H1 (cell line): ENCODE data around the gene TBC1D22A. TPM values are rescaled to one million over a fixed set of nuclear protein-coding genes. Genes with fewer than 3 reads are reported as not detected.

Experiments
- CTCF ChIA-PET: fragments of 300-600 bp; sonication (Branson Sonifier 250); formaldehyde crosslinking; loops from one replicate; lab custom pipeline; 2021; ENCODE audit not compliant: partially characterized antibody; lab: Charles Lee
- POLR2A ChIA-PET: fragments of 300-600 bp; sonication (Branson Sonifier 250); formaldehyde crosslinking; loops from one replicate; lab custom pipeline; 2021; ENCODE audit warnings: inconsistent platforms; ENCODE audit not compliant: partially characterized antibody; lab: Charles Lee
- DNase-seq, 2 experiments: peaks; one replicate each; pipeline versions ENCODE4 v3.0.0 to v3.0.0-alpha.2; 2010 to 2022; ENCODE audit warnings: low spot score in 2 of 2, low read depth in 1 of 2, mixed read lengths in 1 of 2
- FAIRE-seq: peaks from 2 replicates; lab custom pipeline; 2011; peaks lifted over from hg19 to GRCh38; lab: Jason Lieb, UNC
- H2AFZ ChIP-seq: 2 replicates; pipeline ENCODE4 v1.8.1; 2012; ENCODE audit warnings: low read length, inconsistent platforms
- H2AK5ac ChIP-seq: 2 replicates; pipeline ENCODE4 v1.6.1; 2013; ENCODE audit warnings: low read depth, low read length
- H2BK120ac ChIP-seq: replicated peaks from 2 replicates; pipeline ENCODE3; 2013; ENCODE audit warnings: low read depth, low read length, inconsistent platforms
- H2BK12ac ChIP-seq: 2 replicates; pipeline ENCODE4 v1.6.1; 2013; ENCODE audit warnings: low read depth, low read length
- H2BK15ac ChIP-seq: 2 replicates; pipeline ENCODE4 v1.6.1; 2013; ENCODE audit warnings: low read length
- H2BK20ac ChIP-seq: 2 replicates; pipeline ENCODE4 v1.6.1; 2013; ENCODE audit warnings: low read length
- H2BK5ac ChIP-seq: 2 replicates; pipeline ENCODE4 v1.6.1; 2013; ENCODE audit warnings: low read depth, low read length
- H3K14ac ChIP-seq: 2 replicates; pipeline ENCODE4 v1.6.1; 2013; ENCODE audit warnings: inconsistent platforms; ENCODE audit not compliant: insufficient read length
- H3K18ac ChIP-seq: 2 replicates; pipeline ENCODE4 v1.6.1; 2013; ENCODE audit warnings: low read length; ENCODE audit errors: extremely low read depth
- H3K23ac ChIP-seq: 2 replicates; pipeline ENCODE4 v1.6.1; 2013; ENCODE audit warnings: inconsistent platforms; ENCODE audit not compliant: insufficient read length
- H3K23me2 ChIP-seq: 2 replicates; pipeline ENCODE4 v1.6.1; 2013; ENCODE audit warnings: low read depth, low read length
- H3K27ac ChIP-seq: 2 replicates; pipeline ENCODE4 v1.6.1; 2011; ENCODE audit warnings: low read depth, low read length, inconsistent platforms
- H3K27me3 ChIP-seq, 4 experiments: replicated peaks in 1 of 4; 1 replicate in 1 of 4; 2 replicates in 3 of 4; pipeline versions ENCODE4 v1.6.1 to v1.8.1; 2011 to 2013; ENCODE audit warnings: low read length in 3 of 4, mild to moderate bottlenecking in 3 of 4, inconsistent platforms in 2 of 4, mixed read lengths in 2 of 4, moderate library complexity in 1 of 4; ENCODE audit not compliant: control insufficient read depth in 3 of 4, insufficient read depth in 3 of 4; ENCODE audit errors: extremely low read depth in 1 of 4
- H3K36me3 ChIP-seq, 4 experiments: 2 replicates each; pipeline versions ENCODE4 v1.6.1 to v1.8.1; 2011 to 2013; ENCODE audit warnings: mild to moderate bottlenecking in 4 of 4, low read length in 3 of 4, moderate library complexity in 2 of 4, control low read depth in 1 of 4, inconsistent platforms in 1 of 4; ENCODE audit not compliant: insufficient read depth in 4 of 4, control insufficient read depth in 2 of 4
- H3K4ac ChIP-seq: replicated peaks from 2 replicates; pipeline ENCODE3; 2013; ENCODE audit warnings: low read length, low read depth, mixed read lengths, inconsistent platforms; ENCODE audit not compliant: insufficient read length
- H3K4me1 ChIP-seq, 4 experiments: replicated peaks in 1 of 4; 1 replicate in 1 of 4; 2 replicates in 3 of 4; pipeline versions ENCODE4 v1.6.1 to v1.8.1; 2011 to 2013; ENCODE audit warnings: low read length in 3 of 4, inconsistent platforms in 2 of 4, mixed read lengths in 1 of 4; ENCODE audit not compliant: insufficient read depth in 4 of 4, control insufficient read depth in 3 of 4
- H3K4me2 ChIP-seq, 2 experiments: 2 replicates each; pipeline versions ENCODE4 v1.6.1 to v1.8.1; 2011 to 2013; ENCODE audit warnings: low read depth in 2 of 2, low read length in 2 of 2, control low read depth in 1 of 2, inconsistent platforms in 1 of 2, mild to moderate bottlenecking in 1 of 2; ENCODE audit not compliant: insufficient read depth in 1 of 2
- H3K4me3 ChIP-seq, 4 experiments: fragments of 200-600, 300-600 bp in 1 of 4; sonication (generic), shearing (Covaris generic), sonication (Bioruptor Twin) in 1 of 4; 2 replicates each; pipeline versions ENCODE4 v1.5.1 to v1.8.1; 2011 to 2016; ENCODE audit warnings: low read length in 4 of 4, low read depth in 3 of 4, control low read depth in 2 of 4, inconsistent platforms in 2 of 4, mild to moderate bottlenecking in 2 of 4, mixed read lengths in 1 of 4, moderate library complexity in 1 of 4; ENCODE audit not compliant: insufficient read depth in 2 of 4; ENCODE audit errors: extremely low read depth in 1 of 4
- H3K56ac ChIP-seq: replicated peaks from 2 replicates; pipeline ENCODE3; 2013; ENCODE audit warnings: low read depth, mild to moderate bottlenecking, mixed read lengths, low read length, inconsistent platforms; ENCODE audit not compliant: insufficient read length
- H3K79me1 ChIP-seq: 2 replicates; pipeline ENCODE4 v1.6.1; 2013; ENCODE audit warnings: low read depth, low read length, control low read depth
- H3K79me2 ChIP-seq, 2 experiments: 2 replicates each; pipeline versions ENCODE4 v1.6.1 to v1.8.1; 2012 to 2013; ENCODE audit warnings: low read length in 2 of 2, mild to moderate bottlenecking in 2 of 2, inconsistent platforms in 1 of 2; ENCODE audit not compliant: insufficient read depth in 2 of 2, control insufficient read depth in 1 of 2
- H3K9ac ChIP-seq, 4 experiments: replicated peaks in 1 of 4; 1 replicate in 1 of 4; 2 replicates in 3 of 4; pipeline versions ENCODE4 v1.6.1 to v1.8.1; 2011 to 2013; ENCODE audit warnings: low read depth in 3 of 4, low read length in 3 of 4, control low read depth in 2 of 4, mild to moderate bottlenecking in 2 of 4, moderate library complexity in 2 of 4, inconsistent platforms in 1 of 4; ENCODE audit errors: extremely low read depth in 1 of 4
- H3K9me3 ChIP-seq, 2 experiments: 2 replicates each; pipeline versions ENCODE4 v1.6.1 to v1.8.1; 2012 to 2013; ENCODE audit warnings: mild to moderate bottlenecking in 2 of 2, moderate library complexity in 2 of 2, control low read depth in 1 of 2, inconsistent platforms in 1 of 2, low read depth in 1 of 2, low read length in 1 of 2, mixed read lengths in 1 of 2; ENCODE audit not compliant: insufficient read depth in 2 of 2
- H4K20me1 ChIP-seq, 2 experiments: replicated peaks in 1 of 2; 2 replicates each; pipeline versions ENCODE3 to v1.8.1; 2011 to 2013; ENCODE audit warnings: inconsistent platforms in 2 of 2, low read length in 2 of 2, mild to moderate bottlenecking in 1 of 2; ENCODE audit not compliant: insufficient read depth in 2 of 2, control insufficient read depth in 1 of 2
- H4K5ac ChIP-seq: 2 replicates; pipeline ENCODE4 v1.6.1; 2013; ENCODE audit warnings: low read length, low read depth, mixed read lengths, inconsistent platforms; ENCODE audit not compliant: insufficient read length
- H4K8ac ChIP-seq: 2 replicates; pipeline ENCODE4 v1.8.0; 2013; ENCODE audit warnings: mild to moderate bottlenecking, moderate library complexity, low read length, inconsistent platforms; ENCODE audit not compliant: insufficient read depth; ENCODE audit errors: extremely low read depth
- H4K91ac ChIP-seq: replicated peaks from 2 replicates; pipeline ENCODE3; 2013; ENCODE audit warnings: low read length, mixed read lengths, inconsistent platforms; ENCODE audit not compliant: insufficient read length
- EP300 ChIP-seq, 2 experiments: IDR thresholded peaks; 1 replicate in 1 of 2; 2 replicates in 1 of 2; pipeline ENCODE4 v1.6.1; 2011 to 2012; ENCODE audit warnings: low read depth in 2 of 2, low read length in 2 of 2, mild to moderate bottlenecking in 2 of 2, borderline replicate concordance in 1 of 2, inconsistent platforms in 1 of 2, moderate library complexity in 1 of 2
- WGBS, 2 experiments: shearing (Covaris generic) in 1 of 2; methylation state at CpG; one replicate each; pipeline versions ENCODE4 v1.1.6 to v1.1.7; 2013 to 2015; ENCODE audit warnings: low lambda C conversion rate in 2 of 2, mixed read lengths in 2 of 2, inconsistent platforms in 1 of 2, low coverage in 1 of 2, missing lambda C conversion rate in 1 of 2; ENCODE audit not compliant: insufficient replicate concordance in 2 of 2, insufficient coverage in 1 of 2, insufficient read length in 1 of 2; ENCODE audit errors: extremely low coverage in 1 of 2, missing lambda C conversion rate in 1 of 2; 5-methylcytosine and 5-hydroxymethylcytosine counted together
- polyA plus RNA-seq, 7 experiments: library from polyadenylated mRNA; depleted of rRNA in 3 of 7; stranded (reverse) in 5 of 7; unstranded in 2 of 7; fragments of >200 nt in 5 of 7; fragments of 200-250 nt in 2 of 7; gene quantifications; 1 replicate in 5 of 7; 2 replicates in 1 of 7; 4 replicates in 1 of 7; pipeline versions ENCODE4 v1.2.1 to v1.2.3, GENCODE V29; 2011 to 2013; ENCODE audit warnings: missing spikeins in 2 of 7, mixed read lengths in 2 of 7
- total RNA-seq: library from RNA; stranded (reverse); fragmentation: NEBNext Ultra II Directional; extraction: Animal tissue kit (Norgen Biotek cat#: 25700); gene quantifications from 2 replicates; pipeline ENCODE4 v1.2.1, GENCODE V29; 2021

TBC1D22A gene
- total and polyA plus RNA-seq, 2 of the 8 experiments (the other 6 are each of a cell fraction or from before 2014, with no cell fraction given), result 11.9 to 18.4 TPM

DNA sequence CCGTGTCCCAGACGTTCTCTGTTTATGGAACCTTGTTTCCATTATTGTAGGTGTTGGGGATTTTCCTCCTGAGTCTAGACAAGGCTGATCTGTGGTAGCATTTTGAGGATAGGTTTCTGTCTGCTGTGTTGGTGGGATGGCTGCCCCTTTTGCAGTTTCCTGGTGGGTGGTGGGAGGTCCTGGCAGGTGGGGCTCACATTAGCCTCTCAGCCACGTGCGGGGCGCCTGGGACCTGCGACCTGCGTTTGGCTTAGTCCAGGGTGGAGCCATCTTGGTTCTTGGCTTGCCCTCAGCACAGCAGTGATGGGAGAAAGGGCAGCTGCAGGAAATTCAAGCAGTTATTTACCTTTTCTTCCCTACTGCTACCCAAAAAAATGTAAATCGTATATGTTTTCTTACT lies 143.4 kb downstream of the TBC1D22A start:
- H4K20me1 ChIP-seq, result peaks cover 0 to 11% of the 10 kb centered on the region in 2 experiments
- POLR2A ChIA-PET, result no interaction called here
- no peak for TF ChIP-seq EP300 (IDR thresholded peaks at IDR 0.05; ENCODE audit: borderline replicate concordance in 1 of 2, low read depth in 2 of 2, low read length in 2 of 2)

More for the DNA sequence above, 143.4 kb downstream of the TBC1D22A start:
- Histone ChIP-seq H3K23ac (no peak overlapping the region), H4K5ac (no peak overlapping the region), H3K56ac (no peak overlapping the region), H2BK120ac (no peak overlapping the region), H3K18ac (no peak overlapping the region), H3K9ac (no peak overlapping the region), H3K9me3 (no peaks in the 10 kb centered on the region), H3K27ac (no peak overlapping the region), H3K27me3 (no peaks in the 10 kb centered on the region), H4K8ac (no peak overlapping the region), H3K14ac (no peak overlapping the region), H2BK20ac (no peak overlapping the region), H2BK12ac (no peak overlapping the region), H3K36me3 (0 out of 8 replicates have a peak, but pooled peaks cover 0 to 2% (median 0%) of the 10 kb centered on the region in 4 experiments), H2AK5ac (no peak overlapping the region), H2AFZ (no peak overlapping the region), H3K4ac (no peak overlapping the region), H3K4me2 (no peak overlapping the region), H2BK15ac (no peak overlapping the region), H3K4me1 (peaks cover 0 to 6% (median 2%) of the 10 kb centered on the region in 4 experiments; a peak in 3 of 7 replicates), H3K79me2 (no peaks in the 10 kb centered on the region), H3K23me2 (0 out of 2 replicates have a peak, but pooled peaks cover 3% of the 10 kb centered on the region), H3K79me1 (peaks cover 4% of the 10 kb centered on the region), H4K91ac (no peak overlapping the region), H3K4me3 (no peak overlapping the region), H2BK5ac (no peak overlapping the region)
- FAIRE-seq, result no peak
- no peak for DNase-seq
- CTCF ChIA-PET, result interaction anchor here (1.2 to 1.8 kb wide), 3 partner anchors 9 to 79 kb away, joined by 3 to 5 read pairs (median 3); no protein-coding TSS in a partner anchor
- 91% methylated on average over 8 of the region's 8 CpGs; no CpG with 5 or more reads in 1 of the 2 experiments for WGBS, 2 experiments
